HepG2 (cell line): Measurements from ENCODE around the gene JUND. TPM values are rescaled to one million over a fixed set of nuclear protein-coding genes. Genes with fewer than 3 reads are reported as not detected.

Experiments used
- ATF4 ChIP-seq, 2 experiments: fragments of 450-650 bp in 1 of 2; sonication (generic) in 1 of 2; formaldehyde crosslinking; IDR thresholded peaks; 2 replicates each; pipeline versions ENCODE4 v1.5.0 to v1.8.0; 2020 to 2022; ENCODE audit warnings: mild to moderate bottlenecking in 1 of 2, missing genetic modification reagents in 1 of 2
- FOXO1 ChIP-seq: sonication (generic); formaldehyde crosslinking; IDR thresholded peaks from 2 replicates; pipeline ENCODE4 v1.4.0; 2020; ENCODE audit warnings: missing genetic modification reagents
- MYNN ChIP-seq: sonication (generic); formaldehyde crosslinking; IDR thresholded peaks from 2 replicates; pipeline ENCODE4 v1.4.0; 2020; ENCODE audit warnings: mild to moderate bottlenecking, low read depth, missing genetic modification reagents
- POLR2G ChIP-seq: fragments of 200-400 bp; formaldehyde crosslinking; IDR thresholded peaks from 2 replicates; pipeline ENCODE4 v1.6.1; 2018; ENCODE audit warnings: mild to moderate bottlenecking, low read depth, low read length, moderate library complexity
- PTBP1 ChIP-seq: fragments of 200-400 bp; formaldehyde crosslinking; IDR thresholded peaks from 2 replicates; pipeline ENCODE4 v1.6.1; 2018; ENCODE audit warnings: low read length, low read depth; ENCODE audit not compliant: poor library complexity, severe bottlenecking
- SNAPC2 ChIP-seq: sonication (generic); formaldehyde crosslinking; IDR thresholded peaks from 2 replicates; pipeline ENCODE4 v1.8.1; 2022; ENCODE audit warnings: mild to moderate bottlenecking, missing genetic modification reagents
- ZBTB3 ChIP-seq: sonication (generic); formaldehyde crosslinking; IDR thresholded peaks from 2 replicates; pipeline ENCODE4 v1.4.0; 2020; ENCODE audit warnings: low read depth, mild to moderate bottlenecking, moderate library complexity, missing genetic modification reagents, borderline replicate concordance
- ZBTB42 ChIP-seq: sonication (generic); formaldehyde crosslinking; IDR thresholded peaks from 2 replicates; pipeline ENCODE4 v1.5.0; 2020; ENCODE audit warnings: mild to moderate bottlenecking, missing genetic modification reagents
- ZFP36L2 ChIP-seq: sonication (generic); formaldehyde crosslinking; IDR thresholded peaks from 2 replicates; pipeline ENCODE4 v1.4.0; 2020; ENCODE audit warnings: missing genetic modification reagents
- ZNF10 ChIP-seq: sonication (generic); formaldehyde crosslinking; IDR thresholded peaks from 2 replicates; pipeline ENCODE4 v1.4.0; 2020; ENCODE audit warnings: mild to moderate bottlenecking, low read depth, missing genetic modification reagents, borderline replicate concordance
- ZNF12 ChIP-seq: sonication (generic); formaldehyde crosslinking; IDR thresholded peaks from 2 replicates; pipeline ENCODE4 v1.5.0; 2020; ENCODE audit warnings: missing genetic modification reagents
- ZNF251 ChIP-seq: sonication (generic); formaldehyde crosslinking; IDR thresholded peaks from 2 replicates; pipeline ENCODE4 v1.9.0; 2021; ENCODE audit warnings: mild to moderate bottlenecking, missing genetic modification reagents
- ZNF326 ChIP-seq: sonication (generic); formaldehyde crosslinking; IDR thresholded peaks from 2 replicates; pipeline ENCODE4 v1.4.0; 2020; ENCODE audit warnings: missing genetic modification reagents, borderline replicate concordance
- ZNF354B ChIP-seq: sonication (generic); formaldehyde crosslinking; IDR thresholded peaks from 2 replicates; pipeline ENCODE4 v1.8.0; 2022; ENCODE audit warnings: mild to moderate bottlenecking, missing genetic modification reagents
- ZNF552 ChIP-seq: sonication (generic); formaldehyde crosslinking; IDR thresholded peaks from 2 replicates; pipeline ENCODE4 v1.9.0; 2022; ENCODE audit warnings: missing genetic modification reagents, mild to moderate bottlenecking, borderline replicate concordance
- ZNF616 ChIP-seq: sonication (generic); formaldehyde crosslinking; IDR thresholded peaks from 2 replicates; pipeline ENCODE4 v1.5.0; 2020; ENCODE audit warnings: low read depth, mild to moderate bottlenecking, missing genetic modification reagents
- ZNF724P ChIP-seq: sonication (generic); formaldehyde crosslinking; IDR thresholded peaks from 2 replicates; pipeline ENCODE4 v1.8.0; 2022; ENCODE audit warnings: missing genetic modification reagents, borderline replicate concordance
- ZNF776 ChIP-seq: sonication (generic); formaldehyde crosslinking; IDR thresholded peaks from 2 replicates; pipeline ENCODE4 v1.4.0; 2020; ENCODE audit warnings: mild to moderate bottlenecking, missing genetic modification reagents
- ZNF83 ChIP-seq: sonication (generic); formaldehyde crosslinking; IDR thresholded peaks from 2 replicates; pipeline ENCODE4 v1.4.0; 2020; ENCODE audit warnings: missing genetic modification reagents, mild to moderate bottlenecking, borderline replicate concordance
- polyA plus RNA-seq, 8 experiments: library from polyadenylated mRNA; depleted of rRNA in 3 of 8; stranded (reverse) in 7 of 8; unstranded in 1 of 8; fragments of >200 nt; fragmentation: Illumina TruSeq in 4 of 8; extraction: Trizol in 4 of 8; gene quantifications; 2 replicates each; pipeline versions ENCODE4 v1.2.1 to v1.2.3, GENCODE V29; 2011 to 2016; ENCODE audit warnings: low read depth in 4 of 8, missing spikeins in 1 of 8, mixed read lengths in 1 of 8; ENCODE audit not compliant: insufficient read depth in 1 of 8
- total RNA-seq, 5 experiments: library from RNA; depleted of rRNA; stranded (reverse); fragments of >200 nt; fragmentation: Illumina TruSeq; extraction: Trizol; gene quantifications; 2 replicates each; pipeline ENCODE4 v1.2.3, GENCODE V29; 2016; ENCODE audit warnings: low read depth in 1 of 5
- TF ChIP-seq, protein P1 (sequence below): sonication (generic); formaldehyde crosslinking; conservative IDR thresholded peaks from 2 replicates; pipeline ENCODE4 v1.8.1; 2023; ENCODE audit warnings: missing genetic modification reagents

Gene JUND
- total and polyA plus RNA-seq, 2 of the 13 experiments (the other 11 are each of a cell fraction or from before 2014, with no cell fraction given), result 41.2 to 59.8 TPM

GRCh38 chr19:18291590-18292461, 10.4 kb upstream of the JUND start (continued):
- TF ChIP-seq ATF4 (CRISPR knock-in tag; IDR thresholded peaks at IDR 0.05), result 0 out of 4 replicates have a peak, but pooled peaks of 1 of the 2 experiments have one; percentile 12
- TF ChIP-seq ZNF251 (CRISPR knock-in tag), result no peak
- peak; percentile 86 for TF ChIP-seq FOXO1
- TF ChIP-seq ZNF83 (CRISPR knock-in tag), result no peak
- TF ChIP-seq ZNF12 (CRISPR knock-in tag), result 0 out of 2 replicates have a peak, but pooled peaks have one; percentile 11
- no peak for TF ChIP-seq ZFP36L2
- TF ChIP-seq MYNN (CRISPR knock-in tag), result no peak
- TF ChIP-seq, protein P1, sequence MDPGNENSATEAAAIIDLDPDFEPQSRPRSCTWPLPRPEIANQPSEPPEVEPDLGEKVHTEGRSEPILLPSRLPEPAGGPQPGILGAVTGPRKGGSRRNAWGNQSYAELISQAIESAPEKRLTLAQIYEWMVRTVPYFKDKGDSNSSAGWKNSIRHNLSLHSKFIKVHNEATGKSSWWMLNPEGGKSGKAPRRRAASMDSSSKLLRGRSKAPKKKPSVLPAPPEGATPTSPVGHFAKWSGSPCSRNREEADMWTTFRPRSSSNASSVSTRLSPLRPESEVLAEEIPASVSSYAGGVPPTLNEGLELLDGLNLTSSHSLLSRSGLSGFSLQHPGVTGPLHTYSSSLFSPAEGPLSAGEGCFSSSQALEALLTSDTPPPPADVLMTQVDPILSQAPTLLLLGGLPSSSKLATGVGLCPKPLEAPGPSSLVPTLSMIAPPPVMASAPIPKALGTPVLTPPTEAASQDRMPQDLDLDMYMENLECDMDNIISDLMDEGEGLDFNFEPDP (CRISPR knock-in tag), result no peak
- no peak for TF ChIP-seq PTBP1
- no peak for TF ChIP-seq ZNF552 (CRISPR knock-in tag)
- no peak for TF ChIP-seq ZNF354B (CRISPR knock-in tag)
- no peak for TF ChIP-seq ZNF326 (CRISPR knock-in tag)
- TF ChIP-seq ZBTB3, result peak; percentile 69; the same call in 1 of the 2 replicates
- TF ChIP-seq POLR2G, result no peak
- no peak for TF ChIP-seq SNAPC2 (CRISPR knock-in tag)
- TF ChIP-seq ZNF724P (CRISPR knock-in tag), result peak; percentile 67; the same call in 1 of the 2 replicates
- no peak for TF ChIP-seq ZNF776
- TF ChIP-seq ZNF10 (CRISPR knock-in tag), result no peak
- 0 out of 2 replicates have a peak, but pooled peaks have one; percentile 21 for TF ChIP-seq ZNF616
- TF ChIP-seq ZBTB42 (CRISPR knock-in tag), result 0 out of 2 replicates have a peak, but pooled peaks have one; percentile 51
